Activated CD8-positive, alpha-beta memory T cell treated with anti-CD3 and anti-CD28 coated beads, Interleukin-2, amount 50 U/mL, for 1 hour (primary cell): ENCODE results near the gene MPC1L.
"Not testable (repeated sequence)": the region's sequence is repeated elsewhere in the genome, so short reads cannot be mapped to it uniquely, and the experiment has no call there.

Source experiments
- DNase-seq: peaks from one replicate; pipeline ENCODE4 v3.0.0-alpha.2; 2020; ENCODE audit errors: extremely low read depth

The MPC1L gene

GRCh38 chrX:40623139-40623536 lies at the start of gene MPC1L:
MPC1L (plus strand) TSS chrX:40623428; CDS start chrX:40623566, 138 bp downstream.
- no peak for DNase-seq

GRCh38 chrX:40573763-40574162 lies 49.5 kb upstream of the MPC1L start:
- no peak for DNase-seq

- DNase-seq = not testable (repeated sequence)
These were observed 47.8 kb upstream of the MPC1L start for GRCh38 chrX:40575411-40575810.

GRCh38 chrX:40576291-40576690 lies 46.9 kb upstream of the MPC1L start:
- no peak for DNase-seq

GRCh38 chrX:40578039-40578695 lies 45.1 kb upstream of the MPC1L start:
- DNase-seq = no peak

- DNase-seq = no peak
These were observed 44.1 kb upstream of the MPC1L start for GRCh38 chrX:40579141-40579540.

GRCh38 chrX:40579900-40580536 lies 43.2 kb upstream of the MPC1L start:
- no peak for DNase-seq

- DNase-seq = peak; percentile 77
These were observed 42.5 kb upstream of the MPC1L start, which contains the start of gene ATP6AP2 for GRCh38 chrX:40580537-40581335. ATP6AP2 (plus strand) TSS chrX:40580970; CDS start chrX:40581066, 96 bp downstream.

GRCh38 chrX:40581336-40581920 lies 41.8 kb upstream of the MPC1L start:
- DNase-seq = no peak

GRCh38 chrX:40582178-40582577 lies 41.0 kb upstream of the MPC1L start:
- not testable (repeated sequence) for DNase-seq

- DNase-seq = no peak
These were observed 40.4 kb upstream of the MPC1L start for GRCh38 chrX:40582811-40583210.

GRCh38 chrX:40587623-40588022 lies 35.6 kb upstream of the MPC1L start:
- not testable (repeated sequence) for DNase-seq

- DNase-seq = not testable (repeated sequence)
These were observed 33.5 kb upstream of the MPC1L start for GRCh38 chrX:40589616-40590321.

- DNase-seq = no peak
These were observed 19.8 kb upstream of the MPC1L start for GRCh38 chrX:40603446-40603845.

- DNase-seq = no peak
These were observed 15.8 kb upstream of the MPC1L start for GRCh38 chrX:40607381-40607780.

- no peak for DNase-seq
These were observed 10.7 kb upstream of the MPC1L start for GRCh38 chrX:40612511-40612910.

- no peak for DNase-seq
These were observed 7.3 kb upstream of the MPC1L start for GRCh38 chrX:40615976-40616375.

- DNase-seq = no peak
These were observed 5.7 kb upstream of the MPC1L start for GRCh38 chrX:40617566-40617965.

- no peak for DNase-seq
These were observed 619 bp upstream of the MPC1L start for GRCh38 chrX:40622479-40623138.

- no peak for DNase-seq
These were observed 437 bp downstream of the MPC1L start for GRCh38 chrX:40623665-40624064.

GRCh38 chrX:40625294-40625693 lies 2.1 kb downstream of the MPC1L start:
- no peak for DNase-seq
